ENCODE results near the gene GNAI3. TPM values are rescaled to one million over a fixed set of nuclear protein-coding genes. Genes with fewer than 3 reads are reported as not detected.
A peak's percentile ranks its signal among the peaks of the same experiment; 100 is the strongest.
"Not testable (repeated sequence)": the region's sequence is repeated elsewhere in the genome, so short reads cannot be mapped to it uniquely, and the experiment has no call there.

The GNAI3 gene
- total RNA-seq, 4 donors from 2014 or later: 5.1 to 7.2 (median 6.0) TPM

DNA sequence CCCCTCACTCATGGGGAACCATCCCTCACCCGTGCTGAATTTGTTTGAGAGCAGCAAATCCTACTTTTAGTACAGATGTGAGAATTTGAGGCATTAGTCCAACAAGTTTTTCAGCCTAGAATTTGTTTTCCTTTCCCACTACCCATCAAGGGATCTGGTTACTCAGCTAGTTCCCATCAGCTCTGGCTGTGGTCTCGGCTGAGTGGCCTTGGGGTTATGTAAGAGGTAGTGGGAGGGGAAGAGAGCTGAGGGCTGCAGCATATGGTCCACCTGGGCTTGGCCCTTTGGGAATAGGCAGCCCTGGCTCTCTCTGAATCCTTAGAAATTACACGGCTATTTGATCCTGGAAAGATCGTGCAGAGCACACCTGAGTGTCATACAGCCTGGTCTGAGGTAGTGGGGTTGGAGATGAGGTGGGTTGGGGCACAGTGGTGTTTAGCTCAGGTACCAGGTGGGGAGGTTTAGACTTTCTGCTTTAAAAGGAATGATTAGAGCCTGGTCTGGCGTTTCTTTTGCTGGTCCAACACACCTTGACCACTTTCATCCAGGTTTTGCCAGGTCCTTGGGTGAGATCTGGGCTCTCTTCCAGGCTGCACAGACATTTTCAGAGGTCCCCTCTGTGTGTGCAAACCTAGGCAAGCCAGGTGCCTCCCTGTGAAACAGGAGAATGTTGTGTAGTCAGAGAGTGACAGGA lies 111.7 kb downstream of the GNAI3 start:
- Histone ChIP-seq H3K27me3 (no peaks in the 10 kb centered on the region), H3K4me1 (peaks cover 20 to 27% of the 10 kb centered on the region in 2 donors), H3K27ac (peak overlapping the region; percentile 59 to 76 (median 69)), H3K36me3 (no peaks in the 10 kb centered on the region), H3K4me3 (replicated peaks in 1 of 3) (no peak overlapping the region), H3K9me3 (no peaks in the 10 kb centered on the region)
- WGBS, 2 donors: 34 to 36% methylated on average over 5 of the region's 5 CpGs
- DNase-seq: peak; percentile 88 to 90
- TF ChIP-seq, protein P1, sequence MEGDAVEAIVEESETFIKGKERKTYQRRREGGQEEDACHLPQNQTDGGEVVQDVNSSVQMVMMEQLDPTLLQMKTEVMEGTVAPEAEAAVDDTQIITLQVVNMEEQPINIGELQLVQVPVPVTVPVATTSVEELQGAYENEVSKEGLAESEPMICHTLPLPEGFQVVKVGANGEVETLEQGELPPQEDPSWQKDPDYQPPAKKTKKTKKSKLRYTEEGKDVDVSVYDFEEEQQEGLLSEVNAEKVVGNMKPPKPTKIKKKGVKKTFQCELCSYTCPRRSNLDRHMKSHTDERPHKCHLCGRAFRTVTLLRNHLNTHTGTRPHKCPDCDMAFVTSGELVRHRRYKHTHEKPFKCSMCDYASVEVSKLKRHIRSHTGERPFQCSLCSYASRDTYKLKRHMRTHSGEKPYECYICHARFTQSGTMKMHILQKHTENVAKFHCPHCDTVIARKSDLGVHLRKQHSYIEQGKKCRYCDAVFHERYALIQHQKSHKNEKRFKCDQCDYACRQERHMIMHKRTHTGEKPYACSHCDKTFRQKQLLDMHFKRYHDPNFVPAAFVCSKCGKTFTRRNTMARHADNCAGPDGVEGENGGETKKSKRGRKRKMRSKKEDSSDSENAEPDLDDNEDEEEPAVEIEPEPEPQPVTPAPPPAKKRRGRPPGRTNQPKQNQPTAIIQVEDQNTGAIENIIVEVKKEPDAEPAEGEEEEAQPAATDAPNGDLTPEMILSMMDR (IDR thresholded peaks at IDR 0.05): no peak
- no peak for TF ChIP-seq POLR2A (IDR thresholded peaks at IDR 0.05)
- intact Hi-C loops (cut with DNase I): no loop called here

DNA sequence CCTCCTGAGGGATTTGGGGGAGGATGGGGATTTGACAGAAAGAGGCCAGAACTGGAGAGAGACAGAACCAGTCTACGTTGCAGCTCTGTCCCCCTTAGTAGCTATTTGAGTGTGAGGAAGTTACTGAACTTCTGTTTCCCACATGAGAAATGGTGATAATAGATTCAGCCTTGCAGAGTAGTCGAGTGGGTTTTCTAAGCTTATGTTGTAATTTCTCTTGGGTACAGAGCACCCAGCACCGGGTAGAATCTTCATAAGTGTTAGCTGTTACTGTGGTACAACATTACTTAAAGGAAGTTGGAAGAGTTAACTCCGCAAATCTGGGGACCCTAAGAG lies 112.2 kb downstream of the GNAI3 start:
- peaks cover 17 to 23% of the 10 kb centered on the region in 2 donors for H3K4me1 ChIP-seq
- H3K36me3 ChIP-seq; H3K4me3 ChIP-seq (replicated peaks in 1 of 3); H3K9me3 ChIP-seq; H3K27me3 ChIP-seq; DNase-seq; intact Hi-C loops (cut with DNase I): not testable (repeated sequence)
- H3K27ac ChIP-seq: peak overlapping the region; percentile 54 to 76 (median 69)
- WGBS, 2 donors: 41 to 42% methylated on average over 3 to 4 of the region's 4 CpGs

DNA sequence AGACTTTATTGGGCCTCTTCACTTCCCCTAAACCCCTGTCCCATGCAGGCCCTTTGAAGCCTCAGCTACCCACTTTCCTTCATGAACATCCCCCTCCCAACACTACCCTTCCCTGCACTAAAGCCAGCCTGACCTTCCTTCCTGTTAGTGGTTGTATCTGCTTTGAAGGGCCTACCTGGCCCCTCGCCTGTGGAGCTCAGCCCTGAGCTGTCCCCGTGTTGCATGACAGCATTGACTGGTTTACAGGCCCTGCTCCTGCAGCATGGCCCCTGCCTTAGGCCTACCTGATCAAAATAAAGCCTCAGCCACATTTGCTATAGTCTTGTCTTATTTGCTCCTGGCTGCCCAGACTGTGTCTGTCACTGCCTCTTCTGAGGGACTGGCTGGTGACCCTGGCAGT lies 113.0 kb downstream of the GNAI3 start:
- Histone ChIP-seq H3K27ac (peak overlapping the region in 2 of 3 donors; percentile 43 to 44), H3K36me3 (no peaks in the 10 kb centered on the region), H3K9me3 (no peaks in the 10 kb centered on the region), H3K4me1 (peaks cover 17 to 23% of the 10 kb centered on the region in 2 donors), H3K27me3 (no peaks in the 10 kb centered on the region), H3K4me3 (replicated peaks in 1 of 3) (no peak overlapping the region)
- no peak for DNase-seq
- intact Hi-C loops (cut with DNase I): no loop called here
- 64 to 74% methylated on average over 2 of the region's 2 CpGs for WGBS, 2 donors
- no peak for TF ChIP-seq POLR2A (IDR thresholded peaks at IDR 0.05)
- TF ChIP-seq, protein P1 (IDR thresholded peaks at IDR 0.05): no peak

GRCh38 chr1:109664671-109665070 lies 116.3 kb downstream of the GNAI3 start:
- no peaks in the 10 kb centered on the region for H3K27me3 ChIP-seq
- H3K4me3 ChIP-seq (replicated peaks in 1 of 3): no peak overlapping the region
- DNase-seq: no peak
- peaks cover 12 to 16% of the 10 kb centered on the region in 2 donors for H3K4me1 ChIP-seq
- no peak for TF ChIP-seq POLR2A (IDR thresholded peaks at IDR 0.05)
- TF ChIP-seq, protein P1 (IDR thresholded peaks at IDR 0.05): no peak
- H3K9me3 ChIP-seq: no peaks in the 10 kb centered on the region
- 34 to 91% methylated on average over 1 of the region's 1 CpG for WGBS, 2 donors
- no peaks in the 10 kb centered on the region for H3K36me3 ChIP-seq
- H3K27ac ChIP-seq: no peak overlapping the region
- intact Hi-C loops (cut with DNase I): no loop called here

GRCh38 chr1:109667452-109668122 lies 119.2 kb downstream of the GNAI3 start, which contains the start of gene GSTM2:
TSS of gene GSTM2 (plus strand) at chr1:109668057. CDS start at chr1:109668116, 59 bp downstream.
- H3K4me1 ChIP-seq: peaks cover 4 to 6% of the 10 kb centered on the region in 2 donors
- WGBS, 2 donors: 14 to 21% methylated on average over 16 to 22 of the region's 22 CpGs
- H3K27ac ChIP-seq: peak within 1 kb of the TSS; percentile 4 to 10 (median 6)
- H3K4me3 ChIP-seq (replicated peaks in 1 of 3): peak within 1 kb of the TSS in 1 of 3 donors; percentile 35
- peak; percentile 94 to 97 for DNase-seq
- TF ChIP-seq, protein P1 (IDR thresholded peaks at IDR 0.05): no peak
- TF ChIP-seq POLR2A (IDR thresholded peaks at IDR 0.05): peak in 1 of 2 donors; percentile 64
- no peaks in the 10 kb centered on the region for H3K27me3 ChIP-seq
- intact Hi-C loops (cut with DNase I): no loop called here
- no peaks in the 10 kb centered on the region for H3K36me3 ChIP-seq
- no peaks in the 10 kb centered on the region for H3K9me3 ChIP-seq

MicroRNAs within 50 kb of the gene (microRNA counts, 767-probe panel; counts per million panel counts)
- microRNA hsa-miR-197-3p: 2,608 to 4,417 counts per million in 2 donors

Small RNA genes within 50 kb of the gene (small RNA-seq; reads per million reads assigned to genes)
- gene RNU6V: not detected

Other genes with a start within 250 kb of the GNAI3 start
- gene MYBPHL, start 241.6 kb upstream of the GNAI3 start, total RNA-seq: not detected
- gene SORT1, start 150.7 kb upstream of the GNAI3 start, total RNA-seq: 100 to 1,000 TPM in 3 of 4 donors, 10 to 100 TPM in 1; 65.7 to 152 (median 137) TPM
- gene PSMA5, start 122.2 kb upstream of the GNAI3 start, total RNA-seq: 10 to 100 TPM; 25.1 to 35.7 (median 28.0) TPM
- 10 to 100 TPM in 1 of 4 donors, 1 to 10 TPM in 3; 7.9 to 12.4 (median 9.1) TPM for gene SYPL2, start 82.1 kb upstream of the GNAI3 start, total RNA-seq
- gene ATXN7L2, start 64.7 kb upstream of the GNAI3 start, total RNA-seq: 10 to 100 TPM in 1 of 4 donors, 1 to 10 TPM in 3; 5.8 to 11.7 (median 8.4) TPM
- 10 to 100 TPM in 3 of 4 donors, 1 to 10 TPM in 1; 8.1 to 16.0 (median 12.2) TPM for gene CYB561D1, start 54.5 kb upstream of the GNAI3 start, total RNA-seq
- gene AMIGO1, start 38.9 kb upstream of the GNAI3 start, total RNA-seq: 10 to 100 TPM; 13.5 to 14.0 (median 13.8) TPM
- 1 to 10 TPM in 2 of 4 donors, under 1 TPM in 2; 0.11 to 3.8 (median 1.1) TPM for gene GPR61, start 8.7 kb upstream of the GNAI3 start, total RNA-seq
- not detected for gene GNAT2, start 71.0 kb downstream of the GNAI3 start, total RNA-seq
- gene AMPD2, start 71.2 kb downstream of the GNAI3 start, total RNA-seq: 10 to 100 TPM; 31.2 to 74.8 (median 46.8) TPM
- 10 to 100 TPM; 30.8 to 68.8 (median 43.7) TPM for gene GSTM4, start 107.5 kb downstream of the GNAI3 start, total RNA-seq
- gene GSTM2, start 119.4 kb downstream of the GNAI3 start, total RNA-seq: 10 to 100 TPM; 37.1 to 73.6 (median 62.3) TPM
- gene GSTM1, start 139.2 kb downstream of the GNAI3 start, total RNA-seq: 10 to 100 TPM in 1 of 4 donors, not detected in 3; 23.4 TPM
- gene GSTM5, start 163.6 kb downstream of the GNAI3 start, total RNA-seq: 1 to 10 TPM; 2.8 to 5.4 (median 3.0) TPM
- gene GSTM3, start 192.4 kb downstream of the GNAI3 start, total RNA-seq: 100 to 1,000 TPM in 3 of 4 donors, 10 to 100 TPM in 1; 61.1 to 162 (median 132) TPM
- not detected for gene EPS8L3, start 215.3 kb downstream of the GNAI3 start, total RNA-seq

Data from thyroid gland (tissue), 4 donors.